IPS DF 19.7 (cell line): ENCODE data around the gene EVPLL.
"Not testable (repeated sequence)": the region's sequence is repeated elsewhere in the genome, so short reads cannot be mapped to it uniquely, and the experiment has no call there.

Source experiments
- DNase-seq: peaks from one replicate; pipeline ENCODE4 v3.0.0-alpha.2; 2013; ENCODE audit warnings: low read depth, low spot score

Gene EVPLL

GRCh38 chr17:18423015-18423414 lies 45.4 kb downstream of the EVPLL start:
- not testable (repeated sequence) for DNase-seq

- DNase-seq: not testable (repeated sequence)
Observed at GRCh38 chr17:18425593-18425992, 48.0 kb downstream of the EVPLL start.

- not testable (repeated sequence) for DNase-seq
Observed at GRCh38 chr17:18426639-18427038, 49.1 kb downstream of the EVPLL start.

- DNase-seq: not testable (repeated sequence)
Observed at GRCh38 chr17:18432206-18432605, 54.6 kb downstream of the EVPLL start.
